NCI-H2171 (cell line): ENCODE results near the gene ZFAND2A.
"Not testable (repeated sequence)": the region's sequence is repeated elsewhere in the genome, so short reads cannot be mapped to it uniquely, and the experiment has no call there.

Experiments
- DNase-seq: peaks from one replicate; lab custom pipeline; 2025; lab: John Stamatoyannopoulos, UW

ZFAND2A gene

DNA sequence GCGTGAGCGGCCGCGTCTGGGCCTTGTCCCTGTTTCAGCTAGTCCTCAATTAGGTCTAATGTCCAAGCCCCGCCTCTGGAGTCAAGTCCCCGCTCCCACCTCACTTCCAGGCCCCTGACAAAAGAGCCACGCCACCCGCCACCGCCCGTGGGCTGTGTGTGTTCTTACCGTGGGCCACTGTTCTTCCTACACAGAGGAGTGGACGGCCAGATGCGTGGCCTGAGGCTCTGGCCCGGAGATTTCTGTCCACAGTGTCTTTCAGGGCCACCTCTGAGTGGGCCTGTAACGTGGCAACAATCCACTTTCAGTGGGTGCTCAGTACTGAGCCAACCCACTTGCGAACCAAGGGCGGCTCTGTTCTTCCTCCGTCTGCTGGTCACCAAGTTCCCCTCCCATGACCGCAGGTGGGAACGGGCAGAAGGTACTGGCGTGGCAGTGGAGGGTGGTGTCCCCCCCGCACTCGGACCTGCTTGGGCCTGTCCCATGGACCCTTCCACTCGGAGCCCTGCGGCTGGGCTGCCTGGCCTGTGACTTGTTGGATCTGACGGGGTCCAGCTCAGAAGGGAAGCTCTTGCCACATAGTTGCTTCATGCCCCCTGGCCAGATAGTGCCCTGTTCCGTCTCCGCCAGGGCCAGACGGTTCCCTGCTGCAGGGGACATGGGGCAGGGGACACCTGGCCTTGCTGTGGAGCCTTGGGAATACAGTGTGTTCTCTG lies 15.0 kb upstream of the ZFAND2A start:
- DNase-seq = no peak

DNA sequence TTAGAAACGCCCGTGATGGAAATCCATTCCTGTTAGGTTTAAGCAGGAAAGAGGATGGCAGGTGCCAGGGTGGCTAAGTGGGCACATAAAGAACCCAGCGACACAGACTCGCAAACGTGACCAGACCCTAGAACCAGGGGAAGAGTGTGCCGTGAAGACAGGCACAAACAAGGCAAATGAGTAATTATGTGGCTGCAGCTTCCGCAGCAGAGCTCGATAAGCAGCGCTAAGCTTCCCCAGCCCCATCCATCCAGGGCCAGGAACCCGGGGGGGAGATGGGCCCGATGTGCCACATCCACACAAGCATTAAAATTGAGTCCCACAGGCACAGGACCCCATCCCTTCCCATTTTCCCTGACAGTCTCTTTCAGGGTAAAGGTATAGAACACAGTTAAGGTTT lies 14.0 kb upstream of the ZFAND2A start:
- no peak for DNase-seq

DNA sequence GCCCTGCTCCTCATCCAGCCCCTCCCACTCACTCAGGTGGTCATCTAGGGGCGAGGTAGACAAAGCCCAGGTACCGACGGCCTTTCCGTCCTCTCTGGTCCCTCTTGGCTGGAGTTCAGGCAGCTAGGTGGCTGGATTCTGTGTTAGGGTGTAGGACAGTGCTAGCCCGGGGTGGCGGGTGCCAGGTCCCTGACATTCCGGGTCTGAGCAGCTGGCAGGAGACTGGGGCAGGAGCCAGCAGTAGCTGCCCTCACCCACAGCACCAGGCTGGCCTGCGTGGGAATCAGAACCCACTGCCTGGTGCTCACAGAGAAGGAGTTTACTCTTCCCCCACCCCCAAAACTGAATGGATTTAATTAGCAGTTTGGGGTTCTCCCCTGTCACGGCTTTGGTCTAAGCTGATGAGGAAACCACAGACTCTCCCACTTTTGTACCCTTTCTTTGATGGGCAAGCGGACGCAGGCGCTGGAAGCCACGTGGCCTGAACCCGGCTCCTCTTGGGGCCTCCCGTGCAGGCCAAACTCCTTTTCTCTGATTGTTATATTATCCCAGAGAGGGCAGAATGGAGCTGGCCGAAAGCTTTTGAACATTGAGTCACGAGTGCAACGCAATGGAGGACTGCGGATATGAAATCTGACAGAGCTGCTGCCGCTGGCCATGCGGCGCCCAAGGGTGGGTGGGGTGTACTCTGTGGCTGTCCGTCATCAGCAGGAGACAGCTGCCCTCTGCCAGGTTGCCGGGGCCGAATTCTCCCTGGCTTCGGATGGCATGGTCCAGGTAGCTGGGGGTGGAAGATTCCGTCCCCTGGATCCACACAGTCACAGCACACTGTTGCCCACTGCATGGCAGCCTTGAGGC lies 12.9 kb upstream of the ZFAND2A start:
- DNase-seq = no peak

DNA sequence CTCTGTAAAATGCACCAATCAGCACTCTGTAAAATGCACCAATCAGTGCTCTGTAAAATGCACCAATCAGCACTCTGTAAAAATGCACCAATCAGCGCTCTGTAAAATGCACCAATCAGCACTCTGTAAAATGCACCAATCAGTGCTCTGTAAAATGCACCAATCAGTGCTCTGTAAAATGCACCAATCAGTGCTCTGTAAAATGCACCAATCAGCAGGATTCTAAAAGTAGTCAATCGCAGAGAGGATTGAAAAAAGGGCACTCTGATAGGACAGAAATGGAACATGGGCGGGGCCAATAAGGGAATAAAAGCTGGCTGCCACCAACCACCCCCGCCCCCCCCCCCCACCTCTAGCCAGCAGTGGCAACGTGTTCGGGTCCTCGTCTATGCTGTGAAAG lies 11.5 kb upstream of the ZFAND2A start:
- DNase-seq = not testable (repeated sequence)

DNA sequence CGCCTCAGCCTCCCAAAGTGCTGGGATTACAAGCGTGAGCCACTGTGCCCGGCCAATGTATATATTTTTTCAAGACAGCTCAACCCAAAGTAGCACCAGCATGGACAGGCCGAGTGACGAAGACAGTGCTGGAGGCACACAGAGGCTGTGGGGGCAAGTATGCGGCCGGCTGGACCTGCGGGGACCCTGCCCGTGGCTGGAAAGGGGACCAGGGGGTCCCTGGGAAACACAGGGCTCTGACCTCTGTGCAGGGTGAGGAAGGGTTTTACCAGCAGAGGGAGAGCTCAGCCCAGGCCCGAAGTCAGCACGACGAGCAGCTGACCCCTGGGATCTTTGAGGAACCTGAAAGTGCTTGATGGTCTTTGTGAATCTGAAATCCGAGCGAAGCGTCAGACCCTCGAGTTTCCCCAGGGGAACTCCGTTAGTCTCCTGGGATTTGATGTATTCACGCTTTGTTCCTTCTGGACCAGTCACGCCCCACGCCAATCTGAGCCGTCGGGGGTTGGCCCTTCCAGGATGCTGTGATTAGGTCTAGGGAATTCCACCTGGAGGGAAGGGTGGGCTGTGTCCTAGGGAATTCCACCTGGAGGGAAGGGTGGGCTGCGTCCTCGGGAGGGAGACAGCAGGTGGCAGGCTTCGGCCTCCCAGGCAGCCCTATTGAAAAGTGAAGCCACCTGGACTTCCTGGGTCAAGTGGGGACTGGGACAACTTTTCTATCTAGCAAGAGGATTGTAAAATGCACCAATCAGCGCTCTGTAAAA lies 10.9 kb upstream of the ZFAND2A start:
- no peak for DNase-seq

DNA sequence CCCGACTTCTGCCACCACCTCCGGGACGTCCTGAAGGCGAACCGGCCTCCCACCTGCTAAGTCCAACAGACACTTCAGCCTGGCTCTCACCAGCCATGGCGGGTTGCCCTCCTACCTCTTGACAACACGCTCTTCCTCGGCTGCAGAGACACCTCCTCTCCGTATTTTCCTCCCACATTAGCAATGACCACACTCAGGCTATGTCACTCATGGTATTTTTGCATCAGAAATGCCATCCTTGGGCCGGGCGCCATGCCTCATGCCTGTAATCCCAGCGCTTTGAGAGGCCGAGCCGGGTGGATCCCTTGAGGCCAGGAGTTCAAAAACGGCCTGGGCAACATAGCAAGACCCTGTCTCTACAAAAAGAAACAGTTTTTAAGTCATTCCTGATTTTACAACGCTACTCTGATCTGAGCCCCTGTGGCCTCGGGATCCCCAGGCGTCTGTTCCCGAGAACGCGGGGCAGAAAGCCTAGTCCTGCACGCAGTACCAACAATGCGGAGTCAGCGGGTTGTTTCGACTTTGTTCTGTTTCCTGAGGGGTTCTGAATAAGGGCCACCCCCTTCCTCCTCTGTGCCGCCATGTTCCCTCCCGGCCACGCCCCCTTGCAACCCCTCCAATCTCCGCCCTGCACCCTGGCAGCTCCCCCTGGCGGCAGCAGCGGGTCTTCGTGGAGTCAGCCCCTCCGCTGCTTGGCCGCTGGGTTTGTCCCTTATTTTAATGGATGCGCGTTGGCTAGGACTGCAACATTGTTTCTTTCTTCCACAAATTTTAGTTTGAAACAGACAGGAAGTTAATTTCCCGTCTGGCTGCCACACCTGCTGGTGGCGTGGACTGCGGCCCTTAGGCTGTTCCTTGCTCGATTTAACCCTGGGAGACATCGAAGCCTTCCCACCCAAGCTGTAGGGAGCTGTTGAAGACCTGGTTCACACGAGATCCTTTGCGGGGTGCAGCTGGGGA lies 9.7 kb upstream of the ZFAND2A start:
- DNase-seq = no peak

DNA sequence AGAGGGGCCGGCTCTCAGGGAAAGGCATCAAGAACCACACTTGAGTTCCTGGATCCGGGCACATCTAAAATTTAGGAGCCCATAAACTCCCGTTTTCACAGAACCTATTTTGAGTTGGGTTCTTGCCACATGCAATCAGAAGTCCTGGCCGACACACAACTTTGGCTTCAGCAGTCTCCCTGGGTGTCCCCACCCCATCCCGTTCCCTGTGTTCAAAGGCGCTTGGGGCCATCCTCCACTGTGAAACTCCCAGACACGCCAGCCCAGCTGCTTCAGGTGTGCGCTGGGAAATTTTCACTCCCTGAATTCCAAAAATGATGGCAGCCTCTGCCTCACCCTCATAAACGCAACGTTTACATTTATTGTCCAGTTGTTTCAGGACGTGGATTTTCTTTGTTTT lies 8.4 kb upstream of the ZFAND2A start:
- no peak for DNase-seq

DNA sequence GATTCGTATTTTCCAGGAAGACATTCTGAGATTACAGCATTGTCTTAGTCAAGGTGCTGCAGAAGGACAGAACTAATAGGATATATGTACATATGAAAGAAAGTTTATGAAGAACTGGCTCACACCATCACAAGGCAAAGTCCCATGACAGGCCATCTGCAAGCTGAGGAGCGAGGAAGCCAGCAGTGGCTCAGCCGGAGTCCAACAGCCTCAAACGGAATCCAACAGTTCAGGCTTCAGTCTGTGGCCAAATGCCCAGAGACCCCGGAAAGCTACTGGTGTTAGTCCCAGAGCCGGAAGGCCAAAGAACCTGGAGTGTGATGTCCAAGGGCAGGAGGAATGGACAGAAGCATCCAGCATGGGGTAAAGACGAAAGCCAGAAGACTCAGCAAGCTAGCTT lies 4.4 kb upstream of the ZFAND2A start:
- no peak for DNase-seq

DNA sequence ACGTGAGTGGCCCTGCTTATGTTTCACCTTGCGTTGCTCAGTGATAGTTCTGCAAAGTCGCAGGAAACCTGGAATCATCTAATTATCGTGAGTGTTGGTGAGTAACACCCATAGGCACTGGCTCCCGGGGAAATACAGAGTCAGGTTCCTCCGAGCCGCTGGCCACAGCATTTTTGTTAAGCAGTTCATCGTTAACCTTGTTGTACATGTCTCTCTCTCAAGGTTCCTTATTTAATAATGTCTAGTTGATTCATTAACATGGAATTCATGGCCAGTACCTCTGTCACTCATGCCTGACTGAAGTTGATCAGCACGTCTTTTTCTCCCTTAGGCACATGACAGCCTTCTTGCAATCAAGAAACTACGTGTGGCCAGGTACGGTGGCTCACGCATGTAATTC lies 3.1 kb upstream of the ZFAND2A start:
- DNase-seq = no peak

DNA sequence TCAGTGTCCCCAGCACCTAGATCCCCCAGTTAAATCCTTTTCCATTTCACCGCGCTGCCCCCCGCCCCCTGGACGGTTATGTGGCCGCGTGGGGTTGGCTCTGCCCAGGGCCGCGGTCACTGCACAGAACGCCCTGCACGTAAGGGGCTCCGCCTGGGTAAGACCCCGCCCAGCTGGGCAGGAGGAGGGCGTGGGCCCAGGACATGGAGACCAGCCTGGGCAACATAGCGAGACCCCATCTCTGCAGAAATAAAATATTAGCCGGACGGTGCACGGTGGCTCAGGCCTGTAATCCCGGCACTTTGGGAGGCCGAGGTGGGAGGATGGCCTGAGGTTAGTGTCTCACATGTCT lies 650 bp upstream of the ZFAND2A start:
- DNase-seq = no peak

DNA sequence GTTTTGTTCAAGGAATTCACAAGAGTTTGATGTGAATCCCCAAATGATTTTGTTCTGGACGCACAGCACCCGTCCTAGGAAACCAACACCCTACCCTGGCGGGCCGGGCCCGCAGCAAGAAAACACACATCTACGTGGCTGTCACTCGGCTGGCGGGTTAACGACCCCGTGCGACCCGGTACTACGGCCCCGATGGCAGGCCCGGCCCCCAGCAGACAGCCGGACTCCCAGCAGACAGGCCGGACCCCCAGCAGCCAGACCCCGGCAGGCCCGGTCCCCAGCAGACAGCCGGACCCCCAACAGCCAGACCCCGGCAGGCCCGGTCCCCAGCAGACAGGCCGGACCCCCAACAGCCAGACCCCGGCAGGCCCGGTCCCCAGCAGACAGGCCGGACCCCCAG lies 765 bp downstream of the ZFAND2A start:
- DNase-seq = not testable (repeated sequence)

DNA sequence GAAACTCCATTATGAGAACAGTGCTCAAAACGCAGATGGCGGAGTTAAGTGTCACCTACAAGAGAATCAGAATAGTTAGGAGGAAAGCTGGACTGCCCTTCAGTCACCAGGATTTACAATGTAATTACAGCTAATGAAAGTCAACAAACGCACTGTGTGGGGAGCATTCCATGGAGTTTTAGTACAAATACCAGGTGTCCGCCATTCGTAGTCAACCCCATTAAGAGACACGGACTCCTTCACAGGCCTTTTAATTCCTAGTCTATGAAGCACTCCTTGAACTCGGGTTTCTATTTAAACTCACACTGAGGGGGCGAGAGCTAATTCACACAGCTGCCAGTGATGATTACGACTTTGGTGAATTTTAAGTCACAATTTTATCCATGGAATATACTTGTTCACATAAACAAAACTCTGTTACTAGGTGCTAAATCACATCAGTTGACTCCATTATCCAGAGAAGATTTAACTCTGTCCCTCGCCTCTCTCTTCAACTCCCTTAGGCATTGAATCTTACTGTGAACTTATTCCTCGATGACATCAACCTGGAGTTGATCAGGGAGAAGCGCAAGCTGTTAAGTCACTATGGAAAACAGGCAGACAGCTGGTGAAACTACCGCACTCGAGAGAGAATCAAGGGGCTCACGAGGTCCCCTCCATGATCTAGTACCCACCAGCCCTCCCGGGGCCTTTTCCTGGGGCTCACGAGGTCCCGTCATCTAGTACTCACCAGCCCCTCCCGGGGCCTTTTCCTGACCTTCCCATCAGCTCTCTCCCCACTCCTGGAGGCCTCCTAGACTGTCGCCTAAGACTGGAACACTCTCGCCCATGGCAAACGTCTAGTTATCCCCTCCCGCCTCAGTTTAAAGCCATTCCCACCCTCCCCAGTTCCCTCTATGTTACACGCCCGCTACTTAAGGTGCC lies 1.5 kb downstream of the ZFAND2A start:
- no peak for DNase-seq

DNA sequence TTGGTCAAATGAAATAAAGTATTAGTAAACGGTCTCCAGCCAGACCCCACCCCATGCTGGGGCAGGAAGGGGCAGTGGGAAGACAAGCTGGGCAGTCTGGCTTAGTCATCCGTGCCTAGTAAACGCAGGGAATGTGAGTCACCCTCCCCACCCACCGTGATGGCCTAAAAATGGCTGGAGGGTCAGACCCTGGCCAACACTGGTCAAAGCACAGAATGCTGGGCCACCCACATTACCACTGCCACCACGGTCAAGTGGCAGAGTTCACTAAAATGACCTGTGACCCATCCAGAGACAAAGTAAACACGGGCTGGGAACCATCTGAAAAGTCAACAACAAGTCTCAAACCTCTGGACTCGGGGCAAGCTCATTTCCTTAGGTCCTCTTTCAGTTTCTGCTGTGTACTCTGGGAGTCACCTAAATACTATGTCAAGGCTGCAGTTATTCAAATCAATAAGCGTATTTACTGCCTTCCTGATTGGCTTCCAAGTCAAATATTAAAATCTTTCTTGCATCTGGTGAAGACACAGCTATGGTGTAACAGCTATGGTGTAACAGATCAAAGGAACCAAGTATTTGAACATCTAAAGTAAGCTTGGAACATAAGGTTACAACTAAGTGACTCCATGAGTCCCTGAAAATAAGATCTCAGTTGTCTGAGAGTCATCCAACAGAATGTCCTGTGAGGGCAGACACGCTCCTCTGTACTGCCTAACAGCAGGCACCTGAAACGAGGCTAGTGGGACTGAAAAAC lies 3.0 kb downstream of the ZFAND2A start:
- DNase-seq = no peak

DNA sequence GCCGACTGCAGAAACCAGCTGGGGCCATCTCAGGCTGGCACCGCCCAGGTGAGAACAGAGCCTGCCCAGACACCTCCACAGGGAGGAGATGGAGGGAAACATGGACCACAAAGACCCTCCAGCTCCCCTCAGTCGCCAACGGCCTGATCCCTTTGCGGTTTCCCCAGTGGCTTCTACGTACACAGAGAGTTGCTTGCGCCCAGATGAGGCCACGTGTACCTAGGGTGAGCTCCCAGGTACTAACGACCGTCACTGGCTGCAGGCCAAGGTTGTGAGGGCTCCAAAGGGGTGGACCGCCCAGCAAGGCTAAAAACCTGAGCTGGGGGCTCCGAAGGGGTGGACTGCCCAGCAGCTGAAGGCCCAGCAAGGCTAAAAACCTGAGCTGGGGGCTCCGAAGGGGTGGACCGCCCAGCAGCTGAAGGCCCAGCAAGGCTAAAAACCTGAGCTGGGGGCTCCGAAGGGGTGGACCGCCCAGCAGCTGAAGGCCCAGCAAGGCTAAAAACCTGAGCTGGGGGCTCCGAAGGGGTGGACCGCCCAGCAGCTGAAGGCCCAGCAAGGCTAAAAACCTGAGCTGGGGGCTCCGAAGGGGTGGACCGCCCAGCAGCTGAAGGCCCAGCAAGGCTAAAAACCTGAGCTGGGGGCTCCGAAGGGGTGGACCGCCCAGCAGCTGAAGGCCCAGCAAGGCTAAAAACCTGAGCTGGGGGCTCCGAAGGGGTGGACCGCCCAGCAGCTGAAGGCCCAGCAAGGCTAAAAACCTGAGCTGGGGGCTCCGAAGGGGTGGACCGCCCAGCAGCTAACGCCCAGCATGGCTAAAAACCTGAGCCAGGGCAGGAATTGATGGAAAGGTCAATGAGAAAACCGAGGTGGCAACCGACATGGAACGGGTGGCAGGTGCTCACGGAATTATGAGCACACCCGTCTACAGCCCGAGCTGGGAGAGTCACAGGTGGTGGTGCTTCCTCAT lies 3.9 kb downstream of the ZFAND2A start:
- DNase-seq = not testable (repeated sequence)

DNA sequence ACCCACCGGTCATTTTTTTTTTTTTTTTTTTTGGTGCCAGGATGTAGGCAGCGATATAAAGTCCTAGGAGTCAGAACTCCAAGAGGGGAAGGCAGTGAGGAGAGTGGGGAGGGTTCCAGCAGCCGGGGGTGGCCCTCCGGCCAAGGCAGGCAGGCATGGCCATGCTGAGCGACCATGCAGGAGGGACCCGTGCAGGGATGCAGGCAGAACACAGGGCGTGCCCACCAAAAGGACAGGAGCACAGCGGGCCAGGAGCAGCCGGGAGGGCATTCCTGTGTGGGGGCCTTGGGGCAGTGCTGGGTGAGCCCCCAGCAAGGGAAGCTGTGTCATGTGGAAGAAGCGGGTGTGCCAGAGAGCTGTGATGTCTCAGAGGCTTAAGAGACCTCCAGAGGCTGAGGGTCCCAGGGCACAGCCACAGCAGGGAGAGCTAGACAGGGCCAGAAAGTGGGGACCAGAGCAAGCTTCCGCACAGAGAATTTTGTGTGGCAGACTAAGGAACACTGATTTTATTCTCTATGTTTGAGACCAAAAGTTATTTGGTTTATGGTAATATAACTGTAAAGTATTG lies 5.7 kb downstream of the ZFAND2A start:
- no peak for DNase-seq

DNA sequence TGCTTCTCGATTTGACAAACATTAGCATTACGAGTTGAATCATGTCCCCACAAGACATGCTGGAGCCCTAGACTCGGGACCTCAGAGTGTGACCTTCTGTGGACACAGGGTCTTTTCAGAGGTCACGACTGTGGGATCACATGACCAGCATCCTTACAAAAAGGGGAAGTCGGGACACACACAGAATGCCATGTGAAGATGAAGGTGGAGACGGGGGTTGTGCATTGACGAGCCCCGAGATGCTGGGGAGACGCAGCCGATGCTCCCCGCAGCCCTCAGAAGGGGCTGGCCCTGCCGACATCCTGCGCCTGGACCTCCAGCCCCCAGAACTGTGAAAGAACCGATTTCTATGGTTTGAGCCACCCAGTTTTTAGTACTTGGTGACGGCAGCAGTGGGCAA lies 7.5 kb downstream of the ZFAND2A start:
- DNase-seq = no peak

DNA sequence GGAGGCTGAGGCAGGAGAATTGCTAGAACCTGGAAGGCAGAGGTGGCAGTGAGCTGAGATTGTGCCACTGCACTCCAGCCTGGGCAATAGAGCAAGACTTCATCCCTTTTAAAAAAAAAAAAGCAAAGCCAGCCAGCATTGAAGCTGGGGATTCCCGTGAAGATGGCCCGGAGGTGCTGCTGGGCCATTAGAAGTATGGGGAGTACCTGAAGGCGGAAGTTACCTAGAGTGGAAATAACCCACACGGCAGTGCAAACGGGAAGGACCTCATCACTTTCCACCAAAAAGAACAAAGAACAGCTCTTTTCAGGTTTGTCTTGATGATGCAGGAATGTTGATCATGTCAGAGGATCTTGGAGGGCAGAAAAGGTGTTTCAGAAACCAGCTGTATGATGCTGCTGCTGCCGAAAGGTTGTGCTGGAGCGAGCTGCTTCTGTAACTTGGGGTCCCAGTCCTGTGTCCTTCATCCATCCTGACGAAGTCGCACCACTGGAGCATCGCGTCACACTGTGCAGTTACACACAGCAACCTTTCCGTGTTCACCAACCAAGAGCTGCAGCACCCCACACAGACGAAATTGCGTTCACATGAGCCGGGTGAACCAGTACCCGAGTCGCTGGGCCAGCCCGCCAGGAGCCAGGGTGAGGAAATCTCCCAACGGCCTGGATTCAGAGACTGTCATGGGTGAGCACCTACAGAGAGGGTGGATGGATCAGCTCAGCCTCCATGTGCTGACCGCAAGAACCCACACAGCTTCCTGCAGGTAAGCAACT lies 8.2 kb downstream of the ZFAND2A start:
- no peak for DNase-seq

DNA sequence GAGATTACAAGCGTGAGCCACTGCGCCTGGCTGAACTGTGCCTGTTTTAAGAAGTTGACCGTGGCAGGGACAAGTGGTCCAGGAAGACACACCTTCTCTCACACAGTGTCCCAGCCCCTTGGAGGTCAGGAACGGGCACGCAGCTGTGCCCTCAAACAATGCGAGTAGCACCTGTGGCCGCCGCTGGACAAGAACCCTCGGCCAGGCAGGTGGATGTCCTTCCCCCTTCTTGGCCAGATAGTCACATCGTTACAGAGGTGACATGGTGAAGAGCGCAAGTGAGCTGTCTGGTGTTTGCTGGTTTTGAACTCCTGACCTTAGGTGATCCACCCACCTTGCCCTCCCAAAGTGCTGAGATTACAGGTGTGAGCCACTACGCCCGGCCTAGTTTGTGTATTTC lies 8.8 kb downstream of the ZFAND2A start:
- no peak for DNase-seq
